IMR-90 (cell line): ENCODE data around the gene BEGAIN.

Experiments
- CEBPB ChIP-seq: IDR thresholded peaks from 2 replicates; pipeline ENCODE4 v1.6.1; 2012; ENCODE audit warnings: low read depth, low read length, improper control_type of control experiment
- CTCF ChIP-seq: conservative IDR thresholded peaks from 2 replicates; pipeline ENCODE4 v1.5.1; 2012; ENCODE audit warnings: mild to moderate bottlenecking, low read depth, low read length, improper control_type of control experiment
- POLR2A ChIP-seq: IDR thresholded peaks from 2 replicates; pipeline ENCODE4 v1.6.1; 2012; ENCODE audit warnings: mild to moderate bottlenecking, low read depth, low read length
- RAD21 ChIP-seq: IDR thresholded peaks from 2 replicates; pipeline ENCODE4 v1.6.1; 2012; ENCODE audit warnings: low read length, improper control_type of control experiment
- RCOR1 ChIP-seq: IDR thresholded peaks from 2 replicates; pipeline ENCODE4 v1.6.1; 2012; ENCODE audit warnings: mild to moderate bottlenecking, low read length, improper control_type of control experiment; ENCODE audit not compliant: insufficient replicate concordance
- RFX5 ChIP-seq: IDR thresholded peaks from 2 replicates; pipeline ENCODE4 v1.8.0; 2012; ENCODE audit warnings: low read depth, mild to moderate bottlenecking, low read length, moderate library complexity
- SMC3 ChIP-seq: fragments of 150-350 bp; IDR thresholded peaks from 2 replicates; pipeline ENCODE4 v1.6.1; 2016; ENCODE audit warnings: low read depth, mild to moderate bottlenecking, antibody characterized with exemption, low read length, moderate library complexity
- USF2 ChIP-seq: fragments of 150-350 bp; IDR thresholded peaks from 2 replicates; pipeline ENCODE4 v1.6.1; 2017; ENCODE audit warnings: mild to moderate bottlenecking, antibody characterized with exemption, low read length, low read depth

GRCh38 chr14:100567009-100567876 lies 20.0 kb downstream of the BEGAIN start:
- TF ChIP-seq RAD21 (no peak), CTCF (no peak), RFX5 (no peak), POLR2A (no peak), RCOR1 (no peak), CEBPB (no peak), USF2 (no peak), SMC3 (no peak)
